HepG2 (cell line): ENCODE results near the gene C9orf43. TPM values are rescaled to one million over a fixed set of nuclear protein-coding genes. Genes with fewer than 3 reads are reported as not detected.

Source experiments
- ATAC-seq: fragments of 200-7000 bp; cut with Tn5 transposase; 3 replicates; pipeline ENCODE4 v1.9.1; 2020; ENCODE audit warnings: mild to moderate bottlenecking, moderate library complexity
- BruUV-seq: library from RNA; stranded (reverse); fragments of 400-500 nt; replicated peaks from 2 replicates; lab custom pipeline; 2021; lab: Mats Ljungman, UMichigan
- CTCF ChIA-PET: fragments of 300-600 bp; formaldehyde crosslinking; extraction: SDS; loops from one replicate; lab custom pipeline; 2021; ENCODE audit warnings: low total read pairs, inconsistent platforms, low intra/inter-chr PET ratio; lab: Yijun Ruan, JAX
- POLR2A ChIA-PET: fragments of 350-600 bp; sonication (Branson Sonifier 250); formaldehyde crosslinking; loops from one replicate; lab custom pipeline; 2020; ENCODE audit warnings: antibody characterized with exemption, inconsistent platforms; lab: Yijun Ruan, JAX
- DNase-seq: peaks from one replicate; pipeline ENCODE4 v3.0.0-alpha.2; 2015; ENCODE audit warnings: low spot score
- FAIRE-seq: peaks from 3 replicates; lab custom pipeline; 2011; peaks lifted over from hg19 to GRCh38; lab: Jason Lieb, UNC
- H2AFZ ChIP-seq: one replicate; pipeline ENCODE4 v1.6.1; 2011; ENCODE audit warnings: low read length, inconsistent platforms
- H3K27ac ChIP-seq: fragments of 300-600 bp; 3 replicates; pipeline ENCODE4 v1.8.0; 2011; ENCODE audit warnings: mixed run types, mild to moderate bottlenecking, mixed read lengths, low read length, inconsistent platforms; ENCODE audit not compliant: insufficient read depth; ENCODE audit errors: extremely low read length
- H3K27me3 ChIP-seq, 2 experiments: fragments of 200-600 bp in 1 of 2; 2 replicates in 1 of 2; 3 replicates in 1 of 2; pipeline versions ENCODE4 v1.6.0 to v1.8.0; 2011; ENCODE audit warnings: low read length in 2 of 2, mild to moderate bottlenecking in 2 of 2, moderate library complexity in 2 of 2, inconsistent platforms in 1 of 2; ENCODE audit not compliant: insufficient read depth in 2 of 2, control insufficient read depth in 1 of 2
- H3K36me3 ChIP-seq, 2 experiments: fragments of 200-600 bp in 1 of 2; replicated peaks in 1 of 2; 2 replicates in 1 of 2; 3 replicates in 1 of 2; pipeline versions ENCODE4 v1.5.1 to v1.8.0; 2011; ENCODE audit warnings: low read length in 2 of 2, inconsistent platforms in 1 of 2; ENCODE audit not compliant: insufficient read depth in 2 of 2, control insufficient read depth in 1 of 2
- H3K4me1 ChIP-seq: 2 replicates; pipeline ENCODE4 v1.5.1; 2012; ENCODE audit warnings: low read length, inconsistent platforms; ENCODE audit not compliant: insufficient read depth
- H3K4me2 ChIP-seq: 2 replicates; pipeline ENCODE4 v1.6.0; 2011; ENCODE audit warnings: low read depth, low read length, inconsistent platforms
- H3K4me3 ChIP-seq, 3 experiments: fragments of 200-600 bp in 1 of 3; sonication (generic), shearing (Covaris generic) in 1 of 3; replicated peaks in 1 of 3; 2 replicates each; pipeline ENCODE4 v1.5.1; 2011 to 2016; ENCODE audit warnings: low read length in 3 of 3, inconsistent platforms in 2 of 3, low read depth in 2 of 3, mild to moderate bottlenecking in 2 of 3, control low read depth in 1 of 3, mixed read lengths in 1 of 3; ENCODE audit not compliant: insufficient read depth in 1 of 3
- H3K79me2 ChIP-seq: one replicate; pipeline ENCODE4 v1.6.1; 2011; ENCODE audit warnings: low read length, inconsistent platforms; ENCODE audit not compliant: insufficient read depth
- H3K9ac ChIP-seq: 2 replicates; pipeline ENCODE4 v1.6.0; 2011; ENCODE audit warnings: mild to moderate bottlenecking, low read depth, low read length, inconsistent platforms; ENCODE audit not compliant: insufficient read depth
- H3K9me3 ChIP-seq: 2 replicates; pipeline ENCODE4 v1.5.1; 2012; ENCODE audit warnings: mild to moderate bottlenecking, low read length
- H4K20me1 ChIP-seq: 2 replicates; pipeline ENCODE4 v1.6.0; 2011; ENCODE audit warnings: inconsistent platforms, mild to moderate bottlenecking, low read length, moderate library complexity; ENCODE audit not compliant: insufficient read depth
- ARNTL ChIP-seq: sonication (generic); formaldehyde crosslinking; IDR thresholded peaks from 2 replicates; pipeline ENCODE4 v1.4.0; 2020; ENCODE audit warnings: mild to moderate bottlenecking, missing genetic modification reagents
- KLF12 ChIP-seq: sonication (generic); formaldehyde crosslinking; IDR thresholded peaks from 2 replicates; pipeline ENCODE4 v1.4.0; 2020; ENCODE audit warnings: missing genetic modification reagents, borderline replicate concordance
- NR2C2 ChIP-seq: sonication (generic); formaldehyde crosslinking; IDR thresholded peaks from 2 replicates; pipeline ENCODE4 v1.4.0; 2020; ENCODE audit warnings: missing genetic modification reagents, mild to moderate bottlenecking, moderate library complexity, borderline replicate concordance
- PAXIP1 ChIP-seq: sonication (generic); formaldehyde crosslinking; conservative IDR thresholded peaks from 2 replicates; pipeline ENCODE4 v1.4.0; 2020; ENCODE audit warnings: mild to moderate bottlenecking, missing genetic modification reagents, moderate library complexity
- SALL1 ChIP-seq: sonication (generic); formaldehyde crosslinking; IDR thresholded peaks from 2 replicates; pipeline ENCODE4 v1.8.0; 2022; ENCODE audit warnings: mild to moderate bottlenecking, missing genetic modification reagents
- SMC3 ChIP-seq: IDR thresholded peaks from 2 replicates; pipeline ENCODE4 v1.6.1; 2011; ENCODE audit warnings: low read length, improper control_type of control experiment
- SP1 ChIP-seq, 2 experiments: fragments of 450-650 bp in 1 of 2; sonication (generic) in 1 of 2; formaldehyde crosslinking in 1 of 2; IDR thresholded peaks; 2 replicates each; pipeline versions ENCODE4 v1.4.0 to v1.6.1; 2016 to 2020; ENCODE audit warnings: missing genetic modification reagents in 1 of 2
- ZBTB38 ChIP-seq: sonication (generic); formaldehyde crosslinking; IDR thresholded peaks from 2 replicates; pipeline ENCODE4 v1.5.1; 2020; ENCODE audit warnings: mild to moderate bottlenecking, missing genetic modification reagents
- ZFX ChIP-seq: sonication (generic); formaldehyde crosslinking; IDR thresholded peaks from 2 replicates; pipeline ENCODE4 v1.4.0; 2020; ENCODE audit warnings: mild to moderate bottlenecking, low read depth, missing genetic modification reagents, moderate library complexity
- ZNF556 ChIP-seq: sonication (generic); formaldehyde crosslinking; IDR thresholded peaks from 2 replicates; pipeline ENCODE4 v1.4.0; 2020; ENCODE audit warnings: mild to moderate bottlenecking, missing genetic modification reagents, borderline replicate concordance
- ZNF564 ChIP-seq: sonication (generic); formaldehyde crosslinking; IDR thresholded peaks from 2 replicates; pipeline ENCODE4 v1.8.1; 2023; ENCODE audit warnings: mild to moderate bottlenecking, missing genetic modification reagents
- ZNF746 ChIP-seq: sonication (generic); formaldehyde crosslinking; IDR thresholded peaks from 2 replicates; pipeline ENCODE4 v1.8.0; 2022; ENCODE audit warnings: mild to moderate bottlenecking, missing genetic modification reagents
- WGBS: methylation state at CpG from one replicate; pipeline ENCODE4 v1.1.6; 2017; ENCODE audit warnings: low lambda C conversion rate; 5-methylcytosine and 5-hydroxymethylcytosine counted together
- in situ Hi-C: cut with HindIII; loops from 2 replicates; pipeline ENCODE4 v1.10.0; 2017; ENCODE audit warnings: low pct_unique_long_range_greater_than_20kb; ENCODE audit not compliant: extremely low pct_ligation_motif_present
- intact Hi-C: fragments of 100-400 bp; cut with micrococcal nuclease; formaldehyde crosslinking; loops from one replicate; pipeline ENCODE4 v1.10.0; 2022; ENCODE audit not compliant: unreplicated experiment
- polyA plus RNA-seq, 8 experiments: library from polyadenylated mRNA; depleted of rRNA in 3 of 8; stranded (reverse) in 7 of 8; unstranded in 1 of 8; fragments of >200 nt; fragmentation: Illumina TruSeq in 4 of 8; extraction: Trizol in 4 of 8; gene quantifications; 2 replicates each; pipeline versions ENCODE4 v1.2.1 to v1.2.3, GENCODE V29; 2011 to 2016; ENCODE audit warnings: low read depth in 4 of 8, missing spikeins in 1 of 8, mixed read lengths in 1 of 8; ENCODE audit not compliant: insufficient read depth in 1 of 8
- total RNA-seq, 5 experiments: library from RNA; depleted of rRNA; stranded (reverse); fragments of >200 nt; fragmentation: Illumina TruSeq; extraction: Trizol; gene quantifications; 2 replicates each; pipeline ENCODE4 v1.2.3, GENCODE V29; 2016; ENCODE audit warnings: low read depth in 1 of 5
- TF ChIP-seq, protein P1 (sequence below): sonication (generic); formaldehyde crosslinking; IDR thresholded peaks from 2 replicates; pipeline ENCODE4 v1.4.0; 2020; ENCODE audit warnings: mild to moderate bottlenecking, missing genetic modification reagents
- TF ChIP-seq, protein P2 (sequence below): IDR thresholded peaks from 2 replicates; pipeline ENCODE4 v1.6.1; 2012; ENCODE audit warnings: inconsistent platforms
- TF ChIP-seq, protein P3 (sequence below): sonication (generic); formaldehyde crosslinking; IDR thresholded peaks from 2 replicates; pipeline ENCODE4 v1.8.0; 2022; ENCODE audit warnings: mild to moderate bottlenecking, missing genetic modification reagents, borderline replicate concordance

C9orf43 gene
- total and polyA plus RNA-seq, 2 of the 13 experiments (the other 11 are each of a cell fraction or from before 2014, with no cell fraction given), result 0.24 to 0.31 TPM

- no TSS peak for BruUV-seq
- WGBS, result 19% methylated on average over 5 of the region's 11 CpGs
- TF ChIP-seq, protein P1, sequence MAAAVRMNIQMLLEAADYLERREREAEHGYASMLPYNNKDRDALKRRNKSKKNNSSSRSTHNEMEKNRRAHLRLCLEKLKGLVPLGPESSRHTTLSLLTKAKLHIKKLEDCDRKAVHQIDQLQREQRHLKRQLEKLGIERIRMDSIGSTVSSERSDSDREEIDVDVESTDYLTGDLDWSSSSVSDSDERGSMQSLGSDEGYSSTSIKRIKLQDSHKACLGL, result no peak
- TF ChIP-seq, protein P2, sequence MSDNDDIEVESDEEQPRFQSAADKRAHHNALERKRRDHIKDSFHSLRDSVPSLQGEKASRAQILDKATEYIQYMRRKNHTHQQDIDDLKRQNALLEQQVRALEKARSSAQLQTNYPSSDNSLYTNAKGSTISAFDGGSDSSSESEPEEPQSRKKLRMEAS, result 0 out of 2 replicates have a peak, but pooled peaks have one; percentile 23
- 0 out of 2 replicates have a peak, but pooled peaks have one; percentile 38 for TF ChIP-seq KLF12 (CRISPR knock-in tag)
- 0 out of 2 replicates have a peak, but pooled peaks have one; percentile 38 for TF ChIP-seq ARNTL (CRISPR knock-in tag)
- TF ChIP-seq, protein P3, sequence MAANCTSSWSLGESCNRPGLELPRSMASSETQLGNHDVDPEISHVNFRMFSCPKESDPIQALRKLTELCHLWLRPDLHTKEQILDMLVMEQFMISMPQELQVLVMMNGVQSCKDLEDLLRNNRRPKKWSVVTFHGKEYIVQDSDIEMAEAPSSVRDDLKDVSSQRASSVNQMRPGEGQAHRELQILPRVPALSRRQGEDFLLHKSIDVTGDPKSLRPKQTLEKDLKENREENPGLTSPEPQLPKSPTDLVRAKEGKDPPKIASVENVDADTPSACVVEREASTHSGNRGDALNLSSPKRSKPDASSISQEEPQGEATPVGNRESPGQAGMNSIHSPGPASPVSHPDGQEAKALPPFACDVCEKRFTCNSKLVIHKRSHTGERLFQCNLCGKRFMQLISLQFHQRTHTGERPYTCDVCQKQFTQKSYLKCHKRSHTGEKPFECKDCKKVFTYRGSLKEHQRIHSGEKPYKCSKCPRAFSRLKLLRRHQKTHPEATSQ (CRISPR knock-in tag), result no peak
- TF ChIP-seq PAXIP1, result peak; percentile 38
- no peak for TF ChIP-seq SMC3
- no peak for TF ChIP-seq ZNF564 (CRISPR knock-in tag)
- TF ChIP-seq ZNF746 (CRISPR knock-in tag), result no peak
- peak; percentile 60; the same call in 1 of the 2 replicates for TF ChIP-seq ZBTB38 (CRISPR knock-in tag)
- TF ChIP-seq SP1 (IDR thresholded peaks at IDR 0.05), result no peak
- TF ChIP-seq SP1 (CRISPR knock-in tag; IDR thresholded peaks at IDR 0.05), result 0 out of 2 replicates have a peak, but pooled peaks have one; percentile 16
- TF ChIP-seq NR2C2, result no peak
- TF ChIP-seq SALL1 (CRISPR knock-in tag), result 0 out of 2 replicates have a peak, but pooled peaks have one; percentile 45
- TF ChIP-seq ZFX (CRISPR knock-in tag), result peak; percentile 14; the same call in 1 of the 2 replicates
- peak; percentile 40; the same call in 1 of the 2 replicates for TF ChIP-seq ZNF556 (CRISPR knock-in tag)
These were observed 40.7 kb upstream of the C9orf43 start for GRCh38 chr9:113369855-113370140.

More at GRCh38 chr9:113369855-113370140, 40.7 kb upstream of the C9orf43 start:
- peak overlapping the region in 2 of 3 experiments; percentile 24 to 43; a peak in 2 of 6 replicates for H3K4me3 ChIP-seq
- peak overlapping the region; percentile 68 for H3K4me2 ChIP-seq
- no peak for FAIRE-seq
- H4K20me1 ChIP-seq, result peaks cover 14% of the 10 kb centered on the region
- intact Hi-C loops, result no loop called here
- peaks cover under 1 to 4% of the 10 kb centered on the region in 2 experiments; a peak in 3 of 5 replicates for H3K36me3 ChIP-seq
- CTCF ChIA-PET, result no interaction called here
- no peak for DNase-seq
- no peak overlapping the region for H3K9ac ChIP-seq
- no peak overlapping the region for H2AFZ ChIP-seq
- no peaks in the 10 kb centered on the region for H3K9me3 ChIP-seq
- peak; percentile 39 for ATAC-seq
- H3K27ac ChIP-seq, result no peak overlapping the region
- no peaks in the 10 kb centered on the region for H3K79me2 ChIP-seq
- in situ Hi-C loops, result no loop called here
- H3K27me3 ChIP-seq, result no peaks in the 10 kb centered on the region
- POLR2A ChIA-PET, result interaction anchor here (1.6 kb wide), 1 partner anchor 29 kb away, joined by 3 read pairs; no protein-coding TSS in a partner anchor
- peaks cover 81% of the 10 kb centered on the region for H3K4me1 ChIP-seq
